Omental fat pad (tissue), 4 donors: ENCODE results near the gene FBXL2. TPM values are rescaled to one million over a fixed set of nuclear protein-coding genes. Genes with fewer than 3 reads are reported as not detected.

Source experiments
- ATAC-seq: fragments of 150-250 bp; one replicate; pipeline ENCODE4 v1.9.1; 2016; ENCODE audit warnings: mild to moderate bottlenecking, moderate library complexity; ENCODE audit not compliant: low FRiP score
- DNase-seq: peaks from one replicate; pipeline ENCODE4 v3.0.0-alpha.2; 2019; ENCODE audit warnings: low spot score
- CTCF ChIP-seq, 3 donors: fragments of 450-650 bp; IDR thresholded peaks; one replicate each; pipeline ENCODE4 v1.5.1; 2016 to 2017; ENCODE audit warnings: antibody characterized with exemption in 3 of 3, mild to moderate bottlenecking in 3 of 3, moderate library complexity in 2 of 3
- total RNA-seq, 4 donors: library from RNA; depleted of rRNA; stranded (reverse); fragments of >200 nt; gene quantifications; one replicate each; pipeline ENCODE4 v1.1.0, GENCODE V29; 2016

The FBXL2 gene
- total RNA-seq, 4 donors from 2014 or later, result 6.7 to 13.5 (median 7.3) TPM

GRCh38 chr3:33392144-33392543 lies 114.9 kb downstream of the FBXL2 start:
- TF ChIP-seq CTCF (IDR thresholded peaks at IDR 0.05), result no peak
- ATAC-seq, result no peak
- DNase-seq, result no peak

GRCh38 chr3:33392703-33393125 lies 115.5 kb downstream of the FBXL2 start:
- ATAC-seq, result peak; percentile 51
- TF ChIP-seq CTCF (IDR thresholded peaks at IDR 0.05), result no peak

GRCh38 chr3:33394403-33395054 lies 117.3 kb downstream of the FBXL2 start:
- DNase-seq (no peak), ATAC-seq (no peak)
- no peak for TF ChIP-seq CTCF (IDR thresholded peaks at IDR 0.05)

More at GRCh38 chr3:33392703-33393125, 115.5 kb downstream of the FBXL2 start:
- DNase-seq, result no peak

- DNase-seq (no peak), ATAC-seq (no peak)
- no peak for TF ChIP-seq CTCF (IDR thresholded peaks at IDR 0.05)
Observed at GRCh38 chr3:33395900-33396299, 118.7 kb downstream of the FBXL2 start.

- no peak for TF ChIP-seq CTCF (IDR thresholded peaks at IDR 0.05)
- no peak for DNase-seq
- no peak for ATAC-seq
Observed at GRCh38 chr3:33398410-33398809, 121.2 kb downstream of the FBXL2 start.

GRCh38 chr3:33401781-33402180 lies 124.5 kb downstream of the FBXL2 start:
- ATAC-seq (no peak), DNase-seq (no peak)
- no peak for TF ChIP-seq CTCF (IDR thresholded peaks at IDR 0.05)

GRCh38 chr3:33402936-33403335 lies 125.7 kb downstream of the FBXL2 start:
- no peak for ATAC-seq
- no peak for TF ChIP-seq CTCF (IDR thresholded peaks at IDR 0.05)
- no peak for DNase-seq
